IMR-90 (cell line): ENCODE measurements around the gene EID3. TPM values are rescaled to one million over a fixed set of nuclear protein-coding genes. Genes with fewer than 3 reads are reported as not detected.
"Not testable (repeated sequence)": the region's sequence is repeated elsewhere in the genome, so short reads cannot be mapped to it uniquely, and the experiment has no call there.

Experiments
- ATAC-seq: fragments of 200-7000 bp; cut with Tn5 transposase; 2 replicates; pipeline ENCODE4 v1.9.1; 2020; ENCODE audit warnings: low read depth, mild to moderate bottlenecking, moderate library complexity
- BruUV-seq: library from RNA; stranded (reverse); fragments of 400-500 nt; replicated peaks from 2 replicates; lab custom pipeline; 2021; lab: Mats Ljungman, UMichigan
- CTCF ChIA-PET: fragments of 300-600 bp; formaldehyde crosslinking; extraction: SDS; loops from one replicate; lab custom pipeline; 2021; ENCODE audit warnings: antibody characterized with exemption; lab: Yijun Ruan, JAX
- POLR2A ChIA-PET: fragments of 300-600 bp; sonication (Branson Sonifier 250); formaldehyde crosslinking; loops from one replicate; lab custom pipeline; 2022; ENCODE audit warnings: antibody characterized with exemption; ENCODE audit not compliant: unreplicated experiment; lab: Charles Lee
- DNase-seq: peaks from one replicate; pipeline ENCODE4 v3.0.0; 2013
- H2AFZ ChIP-seq: replicated peaks from 2 replicates; pipeline ENCODE3; 2013; ENCODE audit warnings: low read length, mild to moderate bottlenecking; ENCODE audit not compliant: poor library complexity
- H2AK5ac ChIP-seq: 2 replicates; pipeline ENCODE4 v1.6.1; 2013; ENCODE audit warnings: low read depth, low read length, inconsistent platforms
- H2AK9ac ChIP-seq: replicated peaks from 2 replicates; pipeline ENCODE3; 2013; ENCODE audit warnings: mild to moderate bottlenecking, low read depth, low read length, moderate library complexity; ENCODE audit not compliant: poor library complexity
- H2BK120ac ChIP-seq: 2 replicates; pipeline ENCODE4 v1.6.1; 2013; ENCODE audit warnings: low read depth, low read length, inconsistent platforms
- H2BK15ac ChIP-seq: 3 replicates; pipeline ENCODE4 v1.6.1; 2013; ENCODE audit warnings: low read depth, low read length, inconsistent platforms
- H2BK20ac ChIP-seq: 2 replicates; pipeline ENCODE4 v1.6.1; 2013; ENCODE audit warnings: low read depth, mild to moderate bottlenecking, inconsistent platforms, low read length, moderate library complexity
- H2BK5ac ChIP-seq: 2 replicates; pipeline ENCODE4 v1.6.1; 2013; ENCODE audit warnings: mild to moderate bottlenecking, low read depth, low read length, inconsistent platforms; ENCODE audit not compliant: poor library complexity, severe bottlenecking
- H3K14ac ChIP-seq: replicated peaks from 2 replicates; pipeline ENCODE4 v1.6.1; 2013; ENCODE audit warnings: low read depth, low read length, inconsistent platforms
- H3K18ac ChIP-seq: 2 replicates; pipeline ENCODE4 v1.6.1; 2013; ENCODE audit warnings: low read depth, low read length, control low read depth
- H3K23ac ChIP-seq: 2 replicates; pipeline ENCODE4 v1.6.1; 2013; ENCODE audit warnings: low read depth, low read length, inconsistent platforms
- H3K27ac ChIP-seq: 2 replicates; pipeline ENCODE4 v1.5.1; 2013; ENCODE audit warnings: mild to moderate bottlenecking, control low read depth, low read length; ENCODE audit not compliant: insufficient read depth
- H3K27me3 ChIP-seq: 2 replicates; pipeline ENCODE4 v1.6.1; 2013; ENCODE audit warnings: low read length; ENCODE audit not compliant: control insufficient read depth, insufficient read depth
- H3K36me3 ChIP-seq: 2 replicates; pipeline ENCODE4 v1.6.1; 2013; ENCODE audit warnings: low read length, mixed read lengths; ENCODE audit not compliant: control insufficient read depth, insufficient read depth
- H3K4ac ChIP-seq: 2 replicates; pipeline ENCODE4 v1.6.1; 2013; ENCODE audit warnings: low read depth, low read length, inconsistent platforms
- H3K4me1 ChIP-seq: 2 replicates; pipeline ENCODE4 v1.6.1; 2013; ENCODE audit warnings: low read length, mixed read lengths; ENCODE audit not compliant: control insufficient read depth, insufficient read depth
- H3K4me2 ChIP-seq: 2 replicates; pipeline ENCODE4 v1.6.1; 2013; ENCODE audit warnings: low read depth, mild to moderate bottlenecking, control low read depth, low read length, moderate library complexity
- H3K4me3 ChIP-seq: 2 replicates; pipeline ENCODE4 v1.5.1; 2013; ENCODE audit warnings: low read depth, mild to moderate bottlenecking, control low read depth, low read length, moderate library complexity; ENCODE audit not compliant: insufficient read depth
- H3K56ac ChIP-seq: 2 replicates; pipeline ENCODE4 v1.6.1; 2013; ENCODE audit warnings: low read length, inconsistent platforms; ENCODE audit not compliant: insufficient read depth; ENCODE audit errors: extremely low read depth
- H3K79me1 ChIP-seq, 2 experiments: 2 replicates each; pipeline ENCODE4 v1.6.1; 2013; ENCODE audit warnings: low read length in 2 of 2, inconsistent platforms in 1 of 2, low read depth in 1 of 2
- H3K9ac ChIP-seq: 2 replicates; pipeline ENCODE4 v1.6.1; 2013; ENCODE audit warnings: low read depth, low read length, control low read depth
- H3K9me1 ChIP-seq: 2 replicates; pipeline ENCODE4 v1.6.1; 2013; ENCODE audit warnings: low read length, inconsistent platforms; ENCODE audit not compliant: insufficient read depth
- H3K9me3 ChIP-seq: 2 replicates; pipeline ENCODE4 v1.6.1; 2013; ENCODE audit warnings: low read length; ENCODE audit not compliant: control insufficient read depth, insufficient read depth
- H4K20me1 ChIP-seq: 2 replicates; pipeline ENCODE4 v1.6.1; 2013; ENCODE audit warnings: low read length, inconsistent platforms; ENCODE audit not compliant: insufficient read depth
- H4K5ac ChIP-seq: 2 replicates; pipeline ENCODE4 v1.6.1; 2013; ENCODE audit warnings: mild to moderate bottlenecking, low read depth, low read length, control low read depth
- H4K8ac ChIP-seq, 2 experiments: 2 replicates each; pipeline ENCODE4 v1.6.1; 2013; ENCODE audit warnings: low read depth in 2 of 2, low read length in 2 of 2, control low read depth in 1 of 2, inconsistent platforms in 1 of 2
- H4K91ac ChIP-seq: 2 replicates; pipeline ENCODE4 v1.6.1; 2013; ENCODE audit warnings: low read depth, low read length, inconsistent platforms; ENCODE audit not compliant: insufficient read depth
- WGBS, 2 experiments: methylation state at CpG; one replicate each; pipeline versions ENCODE4 v1.1.5 to v1.1.7; 2013; ENCODE audit warnings: missing lambda C conversion rate in 2 of 2; ENCODE audit not compliant: insufficient read length in 1 of 2; ENCODE audit errors: extremely low coverage in 2 of 2; 5-methylcytosine and 5-hydroxymethylcytosine counted together
- dilution Hi-C: fragments of 300-500 bp; cut with HindIII; formaldehyde crosslinking; loops from one replicate; pipeline ENCODE4 v1.14.3; 2018; ENCODE audit warnings: low sequenced_read_pairs; ENCODE audit not compliant: unreplicated experiment
- in situ Hi-C: fragments of 300-500 bp; cut with MboI; formaldehyde crosslinking; loops from 3 replicates; pipeline ENCODE4 v1.14.3; 2019; ENCODE audit warnings: low sequenced_read_pairs, inconsistent platforms, mixed read lengths
- intact Hi-C: fragments of 100-400 bp; cut with micrococcal nuclease; formaldehyde crosslinking; loops from 2 replicates; pipeline ENCODE4 v1.10.0; 2022
- polyA plus RNA-seq, 3 experiments: library from polyadenylated mRNA; depleted of rRNA; stranded (reverse); fragments of >200 nt; gene quantifications; 2 replicates each; pipeline ENCODE4 v1.2.3, GENCODE V29; 2012; ENCODE audit warnings: low replicate concordance in 1 of 3
- total RNA-seq: library from RNA; depleted of rRNA; stranded (reverse); fragments of >200 nt; gene quantifications from 2 replicates; pipeline ENCODE4 v1.2.3, GENCODE V29; 2012

EID3 gene
- total and polyA plus RNA-seq, 2 of the 4 experiments (the other 2 are of a cell fraction) = 2.2 to 4.1 TPM

DNA sequence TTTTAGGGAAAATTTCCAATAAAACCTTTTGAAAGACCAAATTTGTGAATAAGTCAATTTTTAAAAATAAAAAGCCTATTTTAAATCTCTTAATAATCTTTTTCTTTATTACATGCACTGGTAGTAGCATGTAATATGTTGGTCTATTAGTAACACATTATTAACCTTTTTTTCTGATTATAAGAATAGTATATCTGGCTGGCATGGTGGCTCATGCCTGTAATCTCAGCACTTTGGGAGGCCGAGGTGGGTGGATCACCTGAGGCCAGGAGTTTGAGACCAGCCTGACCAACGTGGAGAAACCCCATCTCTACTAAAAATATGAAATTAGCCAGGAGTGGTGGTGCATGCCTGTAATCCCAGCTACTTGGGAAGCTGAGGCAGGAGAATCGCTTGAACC lies 28.7 kb downstream of the EID3 start:
- H3K9ac ChIP-seq, H2AK9ac ChIP-seq, H2BK20ac ChIP-seq, H3K9me1 ChIP-seq, H2AK5ac ChIP-seq, H3K27me3 ChIP-seq, H3K4me1 ChIP-seq, dilution Hi-C loops, intact Hi-C loops, H3K23ac ChIP-seq, H3K18ac ChIP-seq, ATAC-seq, H2BK5ac ChIP-seq, BruUV-seq, H3K4me2 ChIP-seq, H3K14ac ChIP-seq, H2BK15ac ChIP-seq, in situ Hi-C loops, H3K56ac ChIP-seq, H3K4ac ChIP-seq, H4K91ac ChIP-seq, H2AFZ ChIP-seq, H4K8ac ChIP-seq, H2BK120ac ChIP-seq, DNase-seq, H3K9me3 ChIP-seq, H3K27ac ChIP-seq, H4K5ac ChIP-seq, H3K4me3 ChIP-seq, CTCF ChIA-PET: not testable (repeated sequence)
- peaks cover 56% of the 10 kb centered on the region for H3K36me3 ChIP-seq
- H4K20me1 ChIP-seq = peaks cover 25% of the 10 kb centered on the region; the same call in 1 of the 2 replicates
- no CpG with 5 or more reads among the region's 3 CpGs for WGBS, 2 experiments
- POLR2A ChIA-PET = interaction anchor here (0.6 kb wide), 1 partner anchor 20 kb away, joined by 4 read pairs; no protein-coding TSS in a partner anchor
- peaks cover 11 to 34% of the 10 kb centered on the region in 2 experiments for H3K79me1 ChIP-seq
